ENCODE results near the gene NTMT1.
A peak's percentile ranks its signal among the peaks of the same experiment; 100 is the strongest.

NTMT1 gene

DNA sequence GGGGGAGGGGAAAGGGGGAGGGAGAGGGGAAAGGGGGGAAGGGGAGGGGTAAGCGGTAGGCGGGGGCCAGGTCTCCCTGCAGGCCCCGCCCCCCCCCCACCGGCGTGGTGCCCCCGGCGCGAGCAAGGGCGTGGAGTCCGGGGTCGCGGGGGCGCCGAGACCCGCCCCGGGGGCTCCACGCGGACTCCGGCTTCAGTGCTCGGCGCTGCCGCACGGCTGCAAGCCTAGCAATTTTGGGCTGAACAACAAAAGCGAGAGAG lies 15.8 kb upstream of the NTMT1 start:
- Histone ChIP-seq H3K27ac (ENCODE audit: low read length) (no peak overlapping the region), H3K4me1 (ENCODE audit: low read length) (peaks cover 9% of the 10 kb centered on the region), H3K36me3 (replicated peaks; ENCODE audit: low read depth, low read length) (no peaks in the 10 kb centered on the region), H3K4me3 (ENCODE audit: low read length) (peak overlapping the region; percentile 84), H3K4me2 (ENCODE audit: low read length) (peak overlapping the region; percentile 86), H2AFZ (ENCODE audit: low read depth, low read length) (peak overlapping the region; percentile 47; the same call in 1 of the 2 replicates), H4K20me1 (ENCODE audit: insufficient read depth, low read length) (no peaks in the 10 kb centered on the region), H3K79me2 (ENCODE audit: low read length) (no peaks in the 10 kb centered on the region), H3K27me3 (ENCODE audit: low read depth, low read length) (peaks cover 22% of the 10 kb centered on the region), H3K9ac (ENCODE audit: low read length) (peak overlapping the region; percentile 68), H3K9me3 (ENCODE audit: insufficient read depth, low read length) (no peaks in the 10 kb centered on the region)
- TF ChIP-seq CTCF (IDR thresholded peaks at IDR 0.05; ENCODE audit: low read depth, low read length) (no peak), EZH2phosphoT487 (IDR thresholded peaks at IDR 0.05; ENCODE audit: low read depth) (no peak)

GRCh38 chr9:129610473-129611306 lies 15.3 kb upstream of the NTMT1 start:
- TF ChIP-seq CTCF (IDR thresholded peaks at IDR 0.05; ENCODE audit: low read depth, low read length) (peak; percentile 83), EZH2phosphoT487 (IDR thresholded peaks at IDR 0.05; ENCODE audit: low read depth) (no peak)
- H3K36me3 ChIP-seq (replicated peaks; ENCODE audit: low read depth, low read length) = no peaks in the 10 kb centered on the region
- no peaks in the 10 kb centered on the region for H4K20me1 ChIP-seq (ENCODE audit: insufficient read depth, low read length)
- H3K4me3 ChIP-seq (ENCODE audit: low read length) = peak overlapping the region; percentile 84
- peak overlapping the region; percentile 68 for H3K9ac ChIP-seq (ENCODE audit: low read length)
- H3K4me1 ChIP-seq (ENCODE audit: low read length) = peaks cover 9% of the 10 kb centered on the region
- no peak overlapping the region for H3K27ac ChIP-seq (ENCODE audit: low read length)
- H3K79me2 ChIP-seq (ENCODE audit: low read length) = no peaks in the 10 kb centered on the region
- peak overlapping the region; percentile 55 for H2AFZ ChIP-seq (ENCODE audit: low read depth, low read length)
- H3K9me3 ChIP-seq (ENCODE audit: insufficient read depth, low read length) = no peaks in the 10 kb centered on the region
- H3K27me3 ChIP-seq (ENCODE audit: low read depth, low read length) = peaks cover 22% of the 10 kb centered on the region
- H3K4me2 ChIP-seq (ENCODE audit: low read length) = peak overlapping the region; percentile 86

DNA sequence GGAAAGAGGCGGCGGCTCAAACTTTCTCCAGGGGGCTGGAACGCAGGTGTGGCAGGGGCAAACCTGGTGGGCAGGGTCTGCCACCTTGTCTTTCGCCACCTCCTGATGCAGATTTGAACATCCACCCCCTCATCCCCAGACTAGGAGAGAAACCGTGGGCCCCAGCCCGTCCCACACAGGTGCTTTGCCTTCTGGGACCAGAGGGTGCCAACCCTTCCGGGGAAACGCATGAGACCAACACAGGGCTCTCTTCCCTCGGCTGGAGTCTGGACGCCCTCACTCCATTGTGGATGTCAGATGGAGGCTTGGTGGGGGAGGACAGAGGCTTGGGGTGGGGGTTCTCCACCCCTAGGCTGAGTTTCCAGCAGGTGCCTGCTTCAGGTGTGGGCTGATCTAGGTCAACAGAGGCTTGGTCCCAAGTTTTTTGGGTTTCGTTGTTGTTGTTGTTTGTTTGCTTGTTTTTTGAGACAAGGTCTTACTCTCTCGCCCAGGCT lies 14.6 kb upstream of the NTMT1 start:
- Histone ChIP-seq H3K9me3 (ENCODE audit: insufficient read depth, low read length) (no peaks in the 10 kb centered on the region), H3K27me3 (ENCODE audit: low read depth, low read length) (peaks cover 22% of the 10 kb centered on the region), H3K27ac (ENCODE audit: low read length) (no peak overlapping the region), H2AFZ (ENCODE audit: low read depth, low read length) (peak overlapping the region; percentile 55), H3K4me2 (ENCODE audit: low read length) (peak overlapping the region; percentile 86), H4K20me1 (ENCODE audit: insufficient read depth, low read length) (no peaks in the 10 kb centered on the region), H3K36me3 (replicated peaks; ENCODE audit: low read depth, low read length) (no peaks in the 10 kb centered on the region), H3K79me2 (ENCODE audit: low read length) (no peaks in the 10 kb centered on the region), H3K4me1 (ENCODE audit: low read length) (peaks cover 9% of the 10 kb centered on the region), H3K4me3 (ENCODE audit: low read length) (peak overlapping the region; percentile 84), H3K9ac (ENCODE audit: low read length) (0 out of 2 replicates have a peak overlapping the region, but pooled peaks have one; percentile 42)
- no peak for TF ChIP-seq CTCF (IDR thresholded peaks at IDR 0.05; ENCODE audit: low read depth, low read length)
- no peak for TF ChIP-seq EZH2phosphoT487 (IDR thresholded peaks at IDR 0.05; ENCODE audit: low read depth)

DNA sequence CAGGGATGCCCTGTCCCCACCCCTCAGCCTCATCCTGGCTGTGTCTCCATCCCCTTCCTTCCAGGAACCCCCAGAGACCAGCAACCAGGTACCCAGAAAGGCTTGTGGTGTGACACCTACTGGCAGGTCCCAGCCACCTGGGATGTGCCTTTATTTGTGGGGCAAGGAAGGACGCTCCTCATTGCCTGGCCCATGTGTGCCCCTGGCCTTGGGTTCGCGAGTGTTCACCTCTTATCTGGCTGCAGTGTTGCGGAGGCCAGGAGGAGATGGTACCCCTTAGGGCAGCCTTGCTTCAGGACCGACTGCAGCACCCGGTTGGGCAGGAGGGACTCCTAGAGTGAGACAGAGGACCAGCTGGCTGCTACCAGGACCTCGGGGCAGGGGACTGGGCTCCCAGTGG lies 13.8 kb upstream of the NTMT1 start:
- Histone ChIP-seq H4K20me1 (ENCODE audit: insufficient read depth, low read length) (no peaks in the 10 kb centered on the region), H3K4me3 (ENCODE audit: low read length) (no peak overlapping the region), H3K4me2 (ENCODE audit: low read length) (no peak overlapping the region), H3K4me1 (ENCODE audit: low read length) (peaks cover 9% of the 10 kb centered on the region), H3K79me2 (ENCODE audit: low read length) (no peaks in the 10 kb centered on the region), H2AFZ (ENCODE audit: low read depth, low read length) (no peak overlapping the region), H3K27me3 (ENCODE audit: low read depth, low read length) (peaks cover 22% of the 10 kb centered on the region), H3K36me3 (replicated peaks; ENCODE audit: low read depth, low read length) (no peaks in the 10 kb centered on the region), H3K27ac (ENCODE audit: low read length) (no peak overlapping the region), H3K9me3 (ENCODE audit: insufficient read depth, low read length) (no peaks in the 10 kb centered on the region), H3K9ac (ENCODE audit: low read length) (no peak overlapping the region)
- no peak for TF ChIP-seq EZH2phosphoT487 (IDR thresholded peaks at IDR 0.05; ENCODE audit: low read depth)
- no peak for TF ChIP-seq CTCF (IDR thresholded peaks at IDR 0.05; ENCODE audit: low read depth, low read length)
